Measurements from ENCODE around the gene IL10RB. TPM values are rescaled to one million over a fixed set of nuclear protein-coding genes. Genes with fewer than 3 reads are reported as not detected.

IL10RB gene
- total RNA-seq = 42.1 and 61.0 TPM in 2 replicates

DNA sequence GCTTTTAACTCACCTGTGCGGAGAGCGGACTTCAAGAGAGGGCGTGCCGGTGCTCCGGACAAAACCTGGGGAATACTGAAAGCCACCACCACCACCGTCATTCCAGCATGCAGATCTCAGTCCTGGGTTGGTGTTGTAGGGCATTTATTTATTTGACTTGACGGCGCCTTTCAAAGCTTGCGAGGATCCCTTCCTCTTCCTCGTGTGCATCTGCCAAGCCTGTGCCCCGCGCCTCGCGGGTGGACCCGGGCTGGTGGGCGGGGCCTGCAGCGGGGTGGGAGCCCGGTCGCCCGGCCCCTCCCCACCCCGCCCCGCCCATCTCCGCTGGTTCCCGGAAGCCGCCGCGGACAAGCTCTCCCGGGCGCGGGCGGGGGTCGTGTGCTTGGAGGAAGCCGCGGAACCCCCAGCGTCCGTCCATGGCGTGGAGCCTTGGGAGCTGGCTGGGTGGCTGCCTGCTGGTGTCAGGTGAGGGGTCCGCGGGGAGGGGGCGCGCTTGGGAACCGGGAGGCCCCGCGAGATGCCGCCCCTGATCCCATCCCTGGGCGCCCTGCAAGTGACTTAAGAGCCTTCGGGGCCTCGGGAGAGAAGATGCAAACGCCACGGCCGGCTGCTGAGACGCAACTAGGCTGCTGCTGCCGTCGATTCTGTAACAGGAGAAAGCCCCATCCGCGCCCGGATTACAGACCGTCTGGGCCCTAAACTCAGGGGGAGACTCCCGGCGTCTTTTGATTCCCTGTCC is at the start of gene IL10RB:
Gene IL10RB, plus strand, starts transcription at position 318 of the 739 bp plus-strand sequence. Its CDS starts 99 bp downstream, at position 417.

DNA sequence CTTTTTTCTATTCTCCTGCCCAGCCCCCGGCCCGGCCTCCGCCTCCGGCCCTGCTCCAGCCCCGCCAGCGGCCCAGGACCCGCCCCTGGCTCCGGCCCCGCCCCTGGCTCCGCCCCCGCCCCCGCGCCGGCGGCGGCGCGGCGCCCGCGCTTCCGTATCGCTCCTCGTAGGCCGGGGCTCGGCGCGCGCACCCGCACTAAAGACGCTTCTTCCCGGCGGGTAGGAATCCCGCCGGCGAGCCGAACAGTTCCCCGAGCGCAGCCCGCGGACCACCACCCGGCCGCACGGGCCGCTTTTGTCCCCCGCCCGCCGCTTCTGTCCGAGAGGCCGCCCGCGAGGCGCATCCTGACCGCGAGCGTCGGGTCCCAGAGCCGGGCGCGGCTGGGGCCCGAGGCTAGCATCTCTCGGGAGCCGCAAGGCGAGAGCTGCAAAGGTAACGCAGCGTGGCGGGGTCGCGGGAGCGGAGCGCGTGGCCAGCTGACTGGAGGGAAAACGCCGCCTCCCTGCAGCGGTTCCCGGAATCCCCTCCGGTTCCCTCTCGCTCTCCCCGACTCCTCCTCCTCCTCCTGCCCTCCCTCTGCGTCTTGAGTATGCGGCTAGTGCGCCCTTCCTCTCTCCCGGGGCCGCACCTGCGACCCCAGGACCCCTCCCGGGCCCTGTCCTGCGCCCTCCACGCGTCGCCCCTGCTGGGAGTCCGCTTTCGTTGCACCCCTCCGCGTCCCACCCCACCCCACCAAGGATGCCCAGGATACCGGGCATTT is 36.2 kb upstream of the IL10RB start, which contains the start of gene IFNAR2:
Gene IFNAR2, plus strand, starts transcription at position 155 of the 761 bp plus-strand sequence. CDS start 11,985 bp downstream, outside the sequence.

DNA sequence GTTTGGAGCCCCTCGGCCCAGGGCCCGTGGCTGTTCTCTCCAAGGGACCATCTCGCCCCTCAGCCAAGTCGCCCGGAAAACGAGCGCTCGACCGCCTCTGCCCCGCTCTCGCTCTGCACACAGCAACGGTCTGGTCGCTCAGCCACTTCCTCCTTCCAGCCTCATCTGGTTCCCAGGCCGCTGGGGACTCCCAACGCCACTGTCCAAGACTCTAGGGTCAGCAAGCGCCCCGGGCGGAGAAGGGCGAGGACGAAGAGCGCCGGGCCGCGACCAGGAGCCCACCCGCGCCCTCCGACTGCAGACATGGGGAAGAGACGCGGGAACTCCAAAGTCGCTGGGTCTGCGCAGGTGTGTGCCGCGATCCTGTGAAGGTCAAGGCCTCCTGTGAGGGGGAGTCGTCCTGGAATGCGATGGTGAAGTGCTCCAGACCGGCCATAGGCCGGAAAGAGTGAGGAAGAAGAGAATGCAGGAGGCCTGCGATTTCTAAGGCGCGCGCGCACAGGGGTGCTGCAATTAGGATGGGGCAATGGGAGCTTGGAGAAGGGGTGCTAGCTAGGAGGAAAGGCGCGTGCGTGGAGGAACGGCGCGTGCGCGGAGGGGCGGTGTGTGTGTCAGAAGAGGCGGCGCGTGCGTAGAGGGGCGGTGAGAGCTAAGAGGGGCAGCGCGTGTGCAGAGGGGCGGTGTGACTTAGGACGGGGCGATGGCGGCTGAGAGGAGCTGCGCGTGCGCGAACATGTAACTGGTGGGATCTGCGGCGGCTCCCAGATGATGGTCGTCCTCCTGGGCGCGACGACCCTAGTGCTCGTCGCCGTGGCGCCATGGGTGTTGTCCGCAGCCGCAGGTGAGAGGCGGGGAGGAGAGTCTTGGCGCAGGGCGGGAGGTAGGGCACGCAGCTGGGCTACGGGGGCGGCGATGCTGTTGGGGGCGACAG is 58.4 kb downstream of the IL10RB start, which contains the start of gene IFNAR1:
Gene IFNAR1, plus strand, starts transcription at position 680 of the 931 bp plus-strand sequence. Its CDS starts 86 bp downstream, at position 766.

Other genes starting within 250 kb of the IL10RB start
- gene OLIG2, start 240.4 kb upstream of the IL10RB start, total RNA-seq = not detected in 2 replicates
- gene OLIG1, start 196.2 kb upstream of the IL10RB start, total RNA-seq = not detected in 2 replicates
- 2.1 and 8.4 TPM in 2 replicates for gene IFNAR2, start 36.4 kb upstream of the IL10RB start, total RNA-seq
- gene IFNAR1, start 58.6 kb downstream of the IL10RB start, total RNA-seq = 11.2 and 11.9 TPM in 2 replicates
- gene IFNGR2, start 137.0 kb downstream of the IL10RB start, total RNA-seq = 65.4 and 69.8 TPM in 2 replicates
- 11.8 and 28.0 TPM in 2 replicates for gene TMEM50B, start 213.6 kb downstream of the IL10RB start, total RNA-seq
- 0.18 and 1.7 TPM in 2 replicates for gene DNAJC28, start 225.3 kb downstream of the IL10RB start, total RNA-seq

All from myometrial cell (primary cell).